ENCODE results near the gene ZXDC.

DNA sequence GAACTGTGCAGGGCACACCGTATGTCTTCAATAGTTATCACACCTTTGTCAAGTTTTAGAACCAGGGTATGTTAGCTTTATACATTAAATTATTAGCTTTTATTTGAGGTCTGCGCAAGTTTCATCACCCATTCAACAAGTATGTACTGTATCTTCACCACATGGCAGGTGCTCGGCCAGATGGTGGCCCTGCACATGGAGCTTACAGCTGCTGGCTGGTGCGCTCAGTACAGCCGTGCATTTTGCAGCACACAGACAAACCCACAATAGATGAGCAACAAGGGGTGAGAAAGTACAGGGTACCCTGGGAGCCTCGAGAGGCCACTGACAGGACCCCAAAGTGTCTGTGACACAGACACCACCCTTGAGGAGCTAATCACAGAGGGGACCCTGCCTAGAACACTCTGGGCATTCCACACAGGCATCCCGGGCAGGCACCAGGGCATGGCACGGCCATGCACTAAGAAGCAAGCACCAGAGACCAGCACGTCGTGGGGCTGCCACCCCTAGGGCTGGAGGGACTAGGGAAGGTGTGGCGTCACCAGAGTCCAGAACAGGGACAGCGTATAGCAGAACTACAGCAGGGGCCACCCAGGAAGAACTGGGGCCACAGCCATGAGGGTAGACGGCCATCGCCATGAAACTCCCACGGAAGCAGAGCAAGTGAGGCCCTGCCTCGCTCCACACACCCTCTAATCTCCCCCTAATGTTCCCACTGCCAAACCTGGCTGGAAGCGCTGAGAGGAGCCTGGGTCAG lies 27.4 kb downstream of the ZXDC start:
- TF ChIP-seq, protein P1, sequence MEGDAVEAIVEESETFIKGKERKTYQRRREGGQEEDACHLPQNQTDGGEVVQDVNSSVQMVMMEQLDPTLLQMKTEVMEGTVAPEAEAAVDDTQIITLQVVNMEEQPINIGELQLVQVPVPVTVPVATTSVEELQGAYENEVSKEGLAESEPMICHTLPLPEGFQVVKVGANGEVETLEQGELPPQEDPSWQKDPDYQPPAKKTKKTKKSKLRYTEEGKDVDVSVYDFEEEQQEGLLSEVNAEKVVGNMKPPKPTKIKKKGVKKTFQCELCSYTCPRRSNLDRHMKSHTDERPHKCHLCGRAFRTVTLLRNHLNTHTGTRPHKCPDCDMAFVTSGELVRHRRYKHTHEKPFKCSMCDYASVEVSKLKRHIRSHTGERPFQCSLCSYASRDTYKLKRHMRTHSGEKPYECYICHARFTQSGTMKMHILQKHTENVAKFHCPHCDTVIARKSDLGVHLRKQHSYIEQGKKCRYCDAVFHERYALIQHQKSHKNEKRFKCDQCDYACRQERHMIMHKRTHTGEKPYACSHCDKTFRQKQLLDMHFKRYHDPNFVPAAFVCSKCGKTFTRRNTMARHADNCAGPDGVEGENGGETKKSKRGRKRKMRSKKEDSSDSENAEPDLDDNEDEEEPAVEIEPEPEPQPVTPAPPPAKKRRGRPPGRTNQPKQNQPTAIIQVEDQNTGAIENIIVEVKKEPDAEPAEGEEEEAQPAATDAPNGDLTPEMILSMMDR (IDR thresholded peaks at IDR 0.05; ENCODE audit: insufficient read depth, low read length), result no peak
- no peak for TF ChIP-seq GABPA (IDR thresholded peaks at IDR 0.05; ENCODE audit: low read depth)
- TF ChIP-seq POLR2AphosphoS5 (IDR thresholded peaks at IDR 0.05; ENCODE audit: low read depth), result peak; percentile 34; the same call in 1 of the 2 replicates
- TF ChIP-seq, protein P2, sequence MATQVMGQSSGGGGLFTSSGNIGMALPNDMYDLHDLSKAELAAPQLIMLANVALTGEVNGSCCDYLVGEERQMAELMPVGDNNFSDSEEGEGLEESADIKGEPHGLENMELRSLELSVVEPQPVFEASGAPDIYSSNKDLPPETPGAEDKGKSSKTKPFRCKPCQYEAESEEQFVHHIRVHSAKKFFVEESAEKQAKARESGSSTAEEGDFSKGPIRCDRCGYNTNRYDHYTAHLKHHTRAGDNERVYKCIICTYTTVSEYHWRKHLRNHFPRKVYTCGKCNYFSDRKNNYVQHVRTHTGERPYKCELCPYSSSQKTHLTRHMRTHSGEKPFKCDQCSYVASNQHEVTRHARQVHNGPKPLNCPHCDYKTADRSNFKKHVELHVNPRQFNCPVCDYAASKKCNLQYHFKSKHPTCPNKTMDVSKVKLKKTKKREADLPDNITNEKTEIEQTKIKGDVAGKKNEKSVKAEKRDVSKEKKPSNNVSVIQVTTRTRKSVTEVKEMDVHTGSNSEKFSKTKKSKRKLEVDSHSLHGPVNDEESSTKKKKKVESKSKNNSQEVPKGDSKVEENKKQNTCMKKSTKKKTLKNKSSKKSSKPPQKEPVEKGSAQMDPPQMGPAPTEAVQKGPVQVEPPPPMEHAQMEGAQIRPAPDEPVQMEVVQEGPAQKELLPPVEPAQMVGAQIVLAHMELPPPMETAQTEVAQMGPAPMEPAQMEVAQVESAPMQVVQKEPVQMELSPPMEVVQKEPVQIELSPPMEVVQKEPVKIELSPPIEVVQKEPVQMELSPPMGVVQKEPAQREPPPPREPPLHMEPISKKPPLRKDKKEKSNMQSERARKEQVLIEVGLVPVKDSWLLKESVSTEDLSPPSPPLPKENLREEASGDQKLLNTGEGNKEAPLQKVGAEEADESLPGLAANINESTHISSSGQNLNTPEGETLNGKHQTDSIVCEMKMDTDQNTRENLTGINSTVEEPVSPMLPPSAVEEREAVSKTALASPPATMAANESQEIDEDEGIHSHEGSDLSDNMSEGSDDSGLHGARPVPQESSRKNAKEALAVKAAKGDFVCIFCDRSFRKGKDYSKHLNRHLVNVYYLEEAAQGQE (IDR thresholded peaks at IDR 0.05; ENCODE audit: insufficient replicate concordance, low read depth), result no peak
